Trophoblast cell (in vitro differentiated cells and primary cell): ENCODE data around the gene SYNM.

Experiments
- DNase-seq, 2 donors: peaks; one replicate each; pipeline ENCODE4 v3.0.0-alpha.2; 2016
- H2AFZ ChIP-seq: 2 replicates; pipeline ENCODE4 v1.6.1; 2013; ENCODE audit warnings: low read length, moderate library complexity, mild to moderate bottlenecking; ENCODE audit not compliant: insufficient read depth, poor library complexity
- H2AK5ac ChIP-seq: 2 replicates; pipeline ENCODE4 v1.6.1; 2013; ENCODE audit warnings: mild to moderate bottlenecking, low read length
- H2BK120ac ChIP-seq: 2 replicates; pipeline ENCODE4 v1.6.1; 2013; ENCODE audit warnings: low read length, mild to moderate bottlenecking, moderate library complexity; ENCODE audit not compliant: insufficient read depth, poor library complexity
- H2BK12ac ChIP-seq: 2 replicates; pipeline ENCODE4 v1.6.1; 2013; ENCODE audit warnings: mild to moderate bottlenecking, low read length, moderate library complexity
- H2BK5ac ChIP-seq: 2 replicates; pipeline ENCODE4 v1.6.1; 2013; ENCODE audit warnings: low read length, low read depth, moderate library complexity, mild to moderate bottlenecking; ENCODE audit not compliant: poor library complexity
- H3K14ac ChIP-seq: 2 replicates; pipeline ENCODE4 v1.6.1; 2013; ENCODE audit warnings: mild to moderate bottlenecking, low read length
- H3K18ac ChIP-seq: 2 replicates; pipeline ENCODE4 v1.6.1; 2013; ENCODE audit warnings: mild to moderate bottlenecking, low read length
- H3K23ac ChIP-seq: 2 replicates; pipeline ENCODE4 v1.6.1; 2013; ENCODE audit warnings: low read length
- H3K27ac ChIP-seq: 2 replicates; pipeline ENCODE4 v1.5.1; 2013; ENCODE audit warnings: low read depth, mild to moderate bottlenecking, inconsistent platforms, low read length, moderate library complexity
- H3K27me3 ChIP-seq: 2 replicates; pipeline ENCODE4 v1.6.1; 2013; ENCODE audit warnings: inconsistent platforms, mild to moderate bottlenecking, low read length, moderate library complexity; ENCODE audit not compliant: insufficient read depth
- H3K36me3 ChIP-seq, 2 experiments: 1 replicate in 1 of 2; 2 replicates in 1 of 2; pipeline ENCODE4 v1.6.1; 2013; ENCODE audit warnings: low read length in 2 of 2, mild to moderate bottlenecking in 2 of 2, moderate library complexity in 1 of 2; ENCODE audit not compliant: insufficient read depth in 2 of 2, control insufficient read depth in 1 of 2
- H3K4ac ChIP-seq: 2 replicates; pipeline ENCODE4 v1.6.1; 2013; ENCODE audit warnings: low read depth, mild to moderate bottlenecking, low read length, moderate library complexity
- H3K4me1 ChIP-seq, 2 experiments: 1 replicate in 1 of 2; 2 replicates in 1 of 2; pipeline ENCODE4 v1.6.1; 2013; ENCODE audit warnings: low read length in 2 of 2, mild to moderate bottlenecking in 2 of 2, moderate library complexity in 1 of 2; ENCODE audit not compliant: insufficient read depth in 2 of 2, control insufficient read depth in 1 of 2
- H3K4me2 ChIP-seq: 2 replicates; pipeline ENCODE4 v1.6.1; 2013; ENCODE audit warnings: inconsistent platforms, mild to moderate bottlenecking, low read length, moderate library complexity
- H3K4me3 ChIP-seq: 2 replicates; pipeline ENCODE4 v1.5.1; 2013; ENCODE audit warnings: mild to moderate bottlenecking, low read depth, low read length, inconsistent platforms
- H3K79me1 ChIP-seq: one replicate; pipeline ENCODE4 v1.6.1; 2013; ENCODE audit warnings: low read length
- H3K79me2 ChIP-seq: 2 replicates; pipeline ENCODE4 v1.6.1; 2013; ENCODE audit warnings: low read length, mild to moderate bottlenecking; ENCODE audit not compliant: control insufficient read depth, insufficient read depth, poor library complexity
- H3K9ac ChIP-seq: 2 replicates; pipeline ENCODE4 v1.6.1; 2013; ENCODE audit warnings: mild to moderate bottlenecking, low read length
- H3K9me3 ChIP-seq: 2 replicates; pipeline ENCODE4 v1.6.1; 2013; ENCODE audit warnings: low read depth, mild to moderate bottlenecking, control low read depth, inconsistent platforms, low read length; ENCODE audit not compliant: insufficient read depth
- H4K12ac ChIP-seq: 2 replicates; pipeline ENCODE4 v1.6.1; 2013; ENCODE audit warnings: low read depth, mild to moderate bottlenecking, low read length, moderate library complexity
- H4K8ac ChIP-seq: 2 replicates; pipeline ENCODE4 v1.6.1; 2013; ENCODE audit warnings: low read depth, mild to moderate bottlenecking, low read length, moderate library complexity
- H4K91ac ChIP-seq: one replicate; pipeline ENCODE4 v1.6.1; 2013; ENCODE audit warnings: low read depth, mild to moderate bottlenecking, low read length, moderate library complexity
- WGBS: extraction: QIAGEN DNeasy Blood & Tissue Kit; methylation state at CpG from one replicate; pipeline ENCODE4 v1.1.7; 2013; ENCODE audit warnings: missing lambda C conversion rate; ENCODE audit not compliant: insufficient read length, insufficient coverage; ENCODE audit errors: extremely low coverage; 5-methylcytosine and 5-hydroxymethylcytosine counted together

SYNM gene

DNA sequence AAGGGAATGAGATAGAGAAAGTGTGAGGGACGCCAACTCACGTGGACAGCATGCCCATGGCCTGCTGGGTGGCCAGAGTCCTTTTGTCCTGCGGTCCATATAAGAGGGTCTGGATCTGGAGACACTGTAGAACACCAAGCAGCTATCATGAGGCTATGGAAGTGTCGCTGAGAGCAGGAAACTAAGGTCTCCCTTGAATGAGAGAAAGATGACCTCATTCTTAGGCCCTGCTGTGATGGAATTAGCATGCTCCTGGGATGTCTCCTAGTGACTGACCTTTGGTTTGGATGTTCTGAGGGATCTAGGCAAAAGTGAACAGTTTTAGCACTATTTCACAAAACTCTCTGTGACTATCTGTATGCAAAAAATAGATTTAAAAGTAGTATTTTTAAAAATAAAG, 34.4 kb downstream of the SYNM start:
- Histone ChIP-seq H2BK120ac (no peak overlapping the region), H3K79me2 (no peaks in the 10 kb centered on the region), H3K4me1 (peaks cover 6% of the 10 kb centered on the region in 2 experiments), H3K4me2 (no peak overlapping the region), H3K23ac (no peak overlapping the region), H2BK5ac (no peak overlapping the region), H3K9me3 (peaks cover 4% of the 10 kb centered on the region), H4K8ac (no peak overlapping the region), H4K91ac (no peak overlapping the region), H3K4me3 (no peak overlapping the region), H3K4ac (no peak overlapping the region), H3K18ac (no peak overlapping the region), H3K27me3 (no peaks in the 10 kb centered on the region), H2AK5ac (no peak overlapping the region), H3K36me3 (peaks cover 16 to 21% of the 10 kb centered on the region in 2 experiments), H3K9ac (no peak overlapping the region), H3K14ac (no peak overlapping the region), H2BK12ac (no peak overlapping the region), H4K12ac (no peak overlapping the region), H3K79me1 (no peaks in the 10 kb centered on the region), H2AFZ (no peak overlapping the region), H3K27ac (no peak overlapping the region)
- DNase-seq, result no peak
- no CpG with 5 or more reads among the region's 4 CpGs for WGBS

- Histone ChIP-seq H4K91ac (no peak overlapping the region), H3K4me1 (peaks cover 6% of the 10 kb centered on the region in 2 experiments), H3K23ac (no peak overlapping the region), H3K4me2 (no peak overlapping the region), H3K27me3 (no peaks in the 10 kb centered on the region), H3K4me3 (no peak overlapping the region), H4K12ac (no peak overlapping the region), H2BK5ac (no peak overlapping the region), H3K18ac (no peak overlapping the region), H3K14ac (no peak overlapping the region), H3K4ac (no peak overlapping the region), H3K36me3 (peaks cover 16 to 21% of the 10 kb centered on the region in 2 experiments), H3K27ac (no peak overlapping the region), H4K8ac (no peak overlapping the region), H3K79me1 (no peaks in the 10 kb centered on the region), H3K9ac (no peak overlapping the region), H3K79me2 (no peaks in the 10 kb centered on the region), H2BK12ac (no peak overlapping the region), H2AFZ (no peak overlapping the region), H2BK120ac (no peak overlapping the region), H2AK5ac (no peak overlapping the region), H3K9me3 (peaks cover 4% of the 10 kb centered on the region)
- DNase-seq, result no peak
- WGBS, result no CpG with 5 or more reads among the region's 4 CpGs
These were observed 35.7 kb downstream of the SYNM start for GRCh38 chr15:99140590-99140989.

- H3K4me3 ChIP-seq, result no peak overlapping the region
- H2BK120ac ChIP-seq, result no peak overlapping the region
- no peak overlapping the region for H4K91ac ChIP-seq
- no peak overlapping the region for H3K9ac ChIP-seq
- H4K8ac ChIP-seq, result no peak overlapping the region
- WGBS, result no CpG with 5 or more reads among the region's 4 CpGs
- no peak overlapping the region for H3K4me2 ChIP-seq
- H3K79me1 ChIP-seq, result no peaks in the 10 kb centered on the region
- H3K27ac ChIP-seq, result no peak overlapping the region
- H3K36me3 ChIP-seq, result peaks cover 11 to 16% of the 10 kb centered on the region in 2 experiments
- no peak overlapping the region for H4K12ac ChIP-seq
- H3K4me1 ChIP-seq, result peaks cover 6% of the 10 kb centered on the region in 2 experiments
- H3K23ac ChIP-seq, result no peak overlapping the region
- H2AK5ac ChIP-seq, result no peak overlapping the region
- H2BK5ac ChIP-seq, result no peak overlapping the region
- no peak overlapping the region for H2BK12ac ChIP-seq
- H3K9me3 ChIP-seq, result peaks cover 2% of the 10 kb centered on the region
- no peaks in the 10 kb centered on the region for H3K27me3 ChIP-seq
- H3K14ac ChIP-seq, result no peak overlapping the region
- no peak overlapping the region for H3K18ac ChIP-seq
- DNase-seq, result no peak
- H3K79me2 ChIP-seq, result no peaks in the 10 kb centered on the region
- no peak overlapping the region for H2AFZ ChIP-seq
- H3K4ac ChIP-seq, result no peak overlapping the region
These were observed 37.1 kb downstream of the SYNM start for GRCh38 chr15:99141943-99142342.

DNA sequence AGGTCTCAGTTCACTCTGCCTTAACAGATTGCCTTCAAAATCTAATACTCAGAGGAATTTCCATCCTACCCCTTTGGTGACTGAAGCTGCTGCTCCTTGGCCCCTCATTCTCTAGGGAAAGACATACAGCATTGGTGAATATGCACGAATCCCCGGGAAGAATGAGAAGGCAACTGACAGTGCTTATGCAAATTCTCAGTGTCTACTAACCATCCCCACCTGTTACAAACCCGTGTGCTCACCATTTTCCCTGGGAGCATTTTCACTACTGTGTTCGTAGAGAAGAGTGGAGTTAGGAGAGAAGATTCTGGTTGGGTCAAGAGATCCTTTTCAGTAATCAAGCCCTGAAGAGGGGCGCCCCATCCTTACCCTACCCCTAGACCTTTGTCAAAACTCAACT, 37.7 kb downstream of the SYNM start:
- Histone ChIP-seq H2AFZ (no peak overlapping the region), H2BK5ac (no peak overlapping the region), H4K8ac (no peak overlapping the region), H2AK5ac (no peak overlapping the region), H3K18ac (no peak overlapping the region), H3K4me1 (peaks cover 6% of the 10 kb centered on the region in 2 experiments), H3K27ac (no peak overlapping the region), H3K4me2 (no peak overlapping the region), H3K14ac (no peak overlapping the region), H3K4ac (no peak overlapping the region), H3K9me3 (peaks cover 2% of the 10 kb centered on the region), H4K91ac (no peak overlapping the region), H3K4me3 (no peak overlapping the region), H3K36me3 (peaks cover 5 to 10% of the 10 kb centered on the region in 2 experiments), H3K27me3 (no peaks in the 10 kb centered on the region), H4K12ac (no peak overlapping the region), H3K23ac (no peak overlapping the region), H3K79me2 (no peaks in the 10 kb centered on the region), H2BK120ac (no peak overlapping the region), H2BK12ac (no peak overlapping the region), H3K79me1 (no peaks in the 10 kb centered on the region), H3K9ac (no peak overlapping the region)
- whole genome bisulfite sequencing, result no CpG with 5 or more reads among the region's 5 CpGs
- no peak for DNase-seq
